NCI-H1436 (cell line): ENCODE measurements around the gene FKBP7.
"Not testable (repeated sequence)": the region's sequence is repeated elsewhere in the genome, so short reads cannot be mapped to it uniquely, and the experiment has no call there.

Experiments used
- DNase-seq: peaks from one replicate; lab custom pipeline; 2025; lab: John Stamatoyannopoulos, UW

Gene FKBP7

GRCh38 chr2:178485356-178485755 is 7.0 kb upstream of the FKBP7 start:
- no peak for DNase-seq

GRCh38 chr2:178484245-178485041 is 6.0 kb upstream of the FKBP7 start:
- DNase-seq: peak; percentile 58

GRCh38 chr2:178482437-178482836 is 4.0 kb upstream of the FKBP7 start:
- no peak for DNase-seq

GRCh38 chr2:178480227-178481181 is 2.1 kb upstream of the FKBP7 start, which contains the start of gene PLEKHA3:
Gene PLEKHA3, plus strand, starts transcription at chr2:178480457. Its CDS starts 413 bp downstream, at chr2:178480870.
- DNase-seq: peak; percentile 71

GRCh38 chr2:178479758-178480226 is 1.4 kb upstream of the FKBP7 start:
- no peak for DNase-seq

- no peak for DNase-seq
Observed at GRCh38 chr2:178479275-178479616, 846 bp upstream of the FKBP7 start.

GRCh38 chr2:178478130-178478438 is 316 bp downstream of the FKBP7 start:
- no peak for DNase-seq

GRCh38 chr2:178477443-178478129 is 814 bp downstream of the FKBP7 start:
- DNase-seq: no peak

- no peak for DNase-seq
Observed at GRCh38 chr2:178476477-178476876, 1.9 kb downstream of the FKBP7 start.

- no peak for DNase-seq
Observed at GRCh38 chr2:178474560-178474959, 3.8 kb downstream of the FKBP7 start.

GRCh38 chr2:178473931-178474330 is 4.5 kb downstream of the FKBP7 start:
- DNase-seq: no peak

- DNase-seq: no peak
Observed at GRCh38 chr2:178473373-178473772, 5.0 kb downstream of the FKBP7 start.

GRCh38 chr2:178471313-178471712 is 7.1 kb downstream of the FKBP7 start:
- not testable (repeated sequence) for DNase-seq

GRCh38 chr2:178469219-178469849 is 9.1 kb downstream of the FKBP7 start:
- DNase-seq: no peak

- no peak for DNase-seq
Observed at GRCh38 chr2:178457390-178457886, 21.0 kb downstream of the FKBP7 start.

GRCh38 chr2:178455947-178456346 is 22.5 kb downstream of the FKBP7 start:
- no peak for DNase-seq

- DNase-seq: no peak
Observed at GRCh38 chr2:178452870-178453269, 25.5 kb downstream of the FKBP7 start.

GRCh38 chr2:178452334-178452733 is 26.1 kb downstream of the FKBP7 start:
- no peak for DNase-seq

GRCh38 chr2:178450774-178451525 is 27.4 kb downstream of the FKBP7 start, which contains the start of the genes PJVK and PRKRA:
Gene PJVK, plus strand, starts transcription at chr2:178451378. Its CDS starts 2,032 bp downstream, at chr2:178453410.
Gene PRKRA, minus strand, starts transcription at chr2:178451175. Its CDS starts 145 bp downstream, at chr2:178451030.
- DNase-seq: peak; percentile 96

GRCh38 chr2:178450524-178450773 is 28.0 kb downstream of the FKBP7 start:
- DNase-seq: no peak
